Measurements from ENCODE around the gene ABTB1. TPM values are rescaled to one million over a fixed set of nuclear protein-coding genes. Genes with fewer than 3 reads are reported as not detected.

The ABTB1 gene
- total and polyA plus RNA-seq, 2 experiments from 2014 or later: 3.7 to 5.7 TPM

DNA sequence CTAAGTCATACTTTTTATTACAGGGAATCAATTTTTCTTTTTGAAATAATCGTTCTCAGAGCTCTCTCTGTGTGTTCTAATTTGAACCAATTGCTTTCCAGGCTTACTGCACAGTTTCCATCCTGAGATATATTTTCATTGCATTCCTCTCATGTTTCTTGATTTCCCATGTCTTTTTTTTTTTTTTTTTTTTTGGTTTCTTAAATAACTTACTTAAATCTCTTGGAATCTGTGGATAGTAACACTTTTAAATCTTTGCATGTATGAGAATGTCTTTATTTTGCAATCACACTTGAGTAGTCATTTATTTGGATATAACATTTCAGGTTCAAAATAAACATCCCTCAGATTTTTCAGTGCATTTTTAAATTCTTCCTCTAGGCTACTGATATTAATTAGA, 14.5 kb upstream of the ABTB1 start:
- Mint-ChIP-seq H3K36me3 (ENCODE audit: low read depth) (peaks cover 6% of the 10 kb centered on the region; the same call in 1 of the 3 replicates), H3K9me3 (no peaks in the 10 kb centered on the region), H3K4me3 (no peak overlapping the region), H3K4me1 (no peaks in the 10 kb centered on the region; the same call in 2 of the 3 replicates), H3K27ac (no peak overlapping the region; the same call in 1 of the 2 replicates), H3K27me3 (ENCODE audit: insufficient read depth, low read depth, poor library complexity) (no peaks in the 10 kb centered on the region)
- H2AFZ ChIP-seq: no peak overlapping the region
- H3K4me3 ChIP-seq: no peak overlapping the region
- H3K9me2 ChIP-seq (ENCODE audit: insufficient read depth): no peaks in the 10 kb centered on the region
- no peaks in the 10 kb centered on the region for H3K27me3 ChIP-seq (ENCODE audit: insufficient read depth)
- no peaks in the 10 kb centered on the region for H3F3A ChIP-seq (replicated peaks; ENCODE audit: low read depth)
- H4K20me1 ChIP-seq (replicated peaks; ENCODE audit: insufficient read depth): no peaks in the 10 kb centered on the region
- H3K27ac ChIP-seq (ENCODE audit: low read depth): no peak overlapping the region
- ATAC-seq: no peak
- DNase-seq (ENCODE audit: low spot score): no peak
- TF ChIP-seq CREB1 (CRISPR knock-in tag; IDR thresholded peaks at IDR 0.05; ENCODE audit: low read depth) (no peak), STAT1 (IDR thresholded peaks at IDR 0.05; ENCODE audit: unreplicated experiment) (no peak), EZH2 (IDR thresholded peaks at IDR 0.05; ENCODE audit: low read depth, unreplicated experiment) (no peak), JUNB (IDR thresholded peaks at IDR 0.05; ENCODE audit: unreplicated experiment) (no peak), EZH2phosphoT487 (IDR thresholded peaks at IDR 0.05; ENCODE audit: unreplicated experiment) (no peak), ZNF114 (CRISPR knock-in tag; IDR thresholded peaks at IDR 0.05) (no peak), NANOG (IDR thresholded peaks at IDR 0.05; ENCODE audit: borderline replicate concordance) (no peak), POLR2AphosphoS5 (IDR thresholded peaks at IDR 0.05; ENCODE audit: low read depth) (no peak), ZNF331 (CRISPR knock-in tag; IDR thresholded peaks at IDR 0.05; ENCODE audit: low read depth) (no peak)
- TF ChIP-seq, protein P1, sequence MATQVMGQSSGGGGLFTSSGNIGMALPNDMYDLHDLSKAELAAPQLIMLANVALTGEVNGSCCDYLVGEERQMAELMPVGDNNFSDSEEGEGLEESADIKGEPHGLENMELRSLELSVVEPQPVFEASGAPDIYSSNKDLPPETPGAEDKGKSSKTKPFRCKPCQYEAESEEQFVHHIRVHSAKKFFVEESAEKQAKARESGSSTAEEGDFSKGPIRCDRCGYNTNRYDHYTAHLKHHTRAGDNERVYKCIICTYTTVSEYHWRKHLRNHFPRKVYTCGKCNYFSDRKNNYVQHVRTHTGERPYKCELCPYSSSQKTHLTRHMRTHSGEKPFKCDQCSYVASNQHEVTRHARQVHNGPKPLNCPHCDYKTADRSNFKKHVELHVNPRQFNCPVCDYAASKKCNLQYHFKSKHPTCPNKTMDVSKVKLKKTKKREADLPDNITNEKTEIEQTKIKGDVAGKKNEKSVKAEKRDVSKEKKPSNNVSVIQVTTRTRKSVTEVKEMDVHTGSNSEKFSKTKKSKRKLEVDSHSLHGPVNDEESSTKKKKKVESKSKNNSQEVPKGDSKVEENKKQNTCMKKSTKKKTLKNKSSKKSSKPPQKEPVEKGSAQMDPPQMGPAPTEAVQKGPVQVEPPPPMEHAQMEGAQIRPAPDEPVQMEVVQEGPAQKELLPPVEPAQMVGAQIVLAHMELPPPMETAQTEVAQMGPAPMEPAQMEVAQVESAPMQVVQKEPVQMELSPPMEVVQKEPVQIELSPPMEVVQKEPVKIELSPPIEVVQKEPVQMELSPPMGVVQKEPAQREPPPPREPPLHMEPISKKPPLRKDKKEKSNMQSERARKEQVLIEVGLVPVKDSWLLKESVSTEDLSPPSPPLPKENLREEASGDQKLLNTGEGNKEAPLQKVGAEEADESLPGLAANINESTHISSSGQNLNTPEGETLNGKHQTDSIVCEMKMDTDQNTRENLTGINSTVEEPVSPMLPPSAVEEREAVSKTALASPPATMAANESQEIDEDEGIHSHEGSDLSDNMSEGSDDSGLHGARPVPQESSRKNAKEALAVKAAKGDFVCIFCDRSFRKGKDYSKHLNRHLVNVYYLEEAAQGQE (IDR thresholded peaks at IDR 0.05; ENCODE audit: unreplicated experiment): no peak
- TF ChIP-seq, protein P2, sequence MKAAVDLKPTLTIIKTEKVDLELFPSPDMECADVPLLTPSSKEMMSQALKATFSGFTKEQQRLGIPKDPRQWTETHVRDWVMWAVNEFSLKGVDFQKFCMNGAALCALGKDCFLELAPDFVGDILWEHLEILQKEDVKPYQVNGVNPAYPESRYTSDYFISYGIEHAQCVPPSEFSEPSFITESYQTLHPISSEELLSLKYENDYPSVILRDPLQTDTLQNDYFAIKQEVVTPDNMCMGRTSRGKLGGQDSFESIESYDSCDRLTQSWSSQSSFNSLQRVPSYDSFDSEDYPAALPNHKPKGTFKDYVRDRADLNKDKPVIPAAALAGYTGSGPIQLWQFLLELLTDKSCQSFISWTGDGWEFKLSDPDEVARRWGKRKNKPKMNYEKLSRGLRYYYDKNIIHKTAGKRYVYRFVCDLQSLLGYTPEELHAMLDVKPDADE (IDR thresholded peaks at IDR 0.05): no peak
- TF ChIP-seq, protein P3, sequence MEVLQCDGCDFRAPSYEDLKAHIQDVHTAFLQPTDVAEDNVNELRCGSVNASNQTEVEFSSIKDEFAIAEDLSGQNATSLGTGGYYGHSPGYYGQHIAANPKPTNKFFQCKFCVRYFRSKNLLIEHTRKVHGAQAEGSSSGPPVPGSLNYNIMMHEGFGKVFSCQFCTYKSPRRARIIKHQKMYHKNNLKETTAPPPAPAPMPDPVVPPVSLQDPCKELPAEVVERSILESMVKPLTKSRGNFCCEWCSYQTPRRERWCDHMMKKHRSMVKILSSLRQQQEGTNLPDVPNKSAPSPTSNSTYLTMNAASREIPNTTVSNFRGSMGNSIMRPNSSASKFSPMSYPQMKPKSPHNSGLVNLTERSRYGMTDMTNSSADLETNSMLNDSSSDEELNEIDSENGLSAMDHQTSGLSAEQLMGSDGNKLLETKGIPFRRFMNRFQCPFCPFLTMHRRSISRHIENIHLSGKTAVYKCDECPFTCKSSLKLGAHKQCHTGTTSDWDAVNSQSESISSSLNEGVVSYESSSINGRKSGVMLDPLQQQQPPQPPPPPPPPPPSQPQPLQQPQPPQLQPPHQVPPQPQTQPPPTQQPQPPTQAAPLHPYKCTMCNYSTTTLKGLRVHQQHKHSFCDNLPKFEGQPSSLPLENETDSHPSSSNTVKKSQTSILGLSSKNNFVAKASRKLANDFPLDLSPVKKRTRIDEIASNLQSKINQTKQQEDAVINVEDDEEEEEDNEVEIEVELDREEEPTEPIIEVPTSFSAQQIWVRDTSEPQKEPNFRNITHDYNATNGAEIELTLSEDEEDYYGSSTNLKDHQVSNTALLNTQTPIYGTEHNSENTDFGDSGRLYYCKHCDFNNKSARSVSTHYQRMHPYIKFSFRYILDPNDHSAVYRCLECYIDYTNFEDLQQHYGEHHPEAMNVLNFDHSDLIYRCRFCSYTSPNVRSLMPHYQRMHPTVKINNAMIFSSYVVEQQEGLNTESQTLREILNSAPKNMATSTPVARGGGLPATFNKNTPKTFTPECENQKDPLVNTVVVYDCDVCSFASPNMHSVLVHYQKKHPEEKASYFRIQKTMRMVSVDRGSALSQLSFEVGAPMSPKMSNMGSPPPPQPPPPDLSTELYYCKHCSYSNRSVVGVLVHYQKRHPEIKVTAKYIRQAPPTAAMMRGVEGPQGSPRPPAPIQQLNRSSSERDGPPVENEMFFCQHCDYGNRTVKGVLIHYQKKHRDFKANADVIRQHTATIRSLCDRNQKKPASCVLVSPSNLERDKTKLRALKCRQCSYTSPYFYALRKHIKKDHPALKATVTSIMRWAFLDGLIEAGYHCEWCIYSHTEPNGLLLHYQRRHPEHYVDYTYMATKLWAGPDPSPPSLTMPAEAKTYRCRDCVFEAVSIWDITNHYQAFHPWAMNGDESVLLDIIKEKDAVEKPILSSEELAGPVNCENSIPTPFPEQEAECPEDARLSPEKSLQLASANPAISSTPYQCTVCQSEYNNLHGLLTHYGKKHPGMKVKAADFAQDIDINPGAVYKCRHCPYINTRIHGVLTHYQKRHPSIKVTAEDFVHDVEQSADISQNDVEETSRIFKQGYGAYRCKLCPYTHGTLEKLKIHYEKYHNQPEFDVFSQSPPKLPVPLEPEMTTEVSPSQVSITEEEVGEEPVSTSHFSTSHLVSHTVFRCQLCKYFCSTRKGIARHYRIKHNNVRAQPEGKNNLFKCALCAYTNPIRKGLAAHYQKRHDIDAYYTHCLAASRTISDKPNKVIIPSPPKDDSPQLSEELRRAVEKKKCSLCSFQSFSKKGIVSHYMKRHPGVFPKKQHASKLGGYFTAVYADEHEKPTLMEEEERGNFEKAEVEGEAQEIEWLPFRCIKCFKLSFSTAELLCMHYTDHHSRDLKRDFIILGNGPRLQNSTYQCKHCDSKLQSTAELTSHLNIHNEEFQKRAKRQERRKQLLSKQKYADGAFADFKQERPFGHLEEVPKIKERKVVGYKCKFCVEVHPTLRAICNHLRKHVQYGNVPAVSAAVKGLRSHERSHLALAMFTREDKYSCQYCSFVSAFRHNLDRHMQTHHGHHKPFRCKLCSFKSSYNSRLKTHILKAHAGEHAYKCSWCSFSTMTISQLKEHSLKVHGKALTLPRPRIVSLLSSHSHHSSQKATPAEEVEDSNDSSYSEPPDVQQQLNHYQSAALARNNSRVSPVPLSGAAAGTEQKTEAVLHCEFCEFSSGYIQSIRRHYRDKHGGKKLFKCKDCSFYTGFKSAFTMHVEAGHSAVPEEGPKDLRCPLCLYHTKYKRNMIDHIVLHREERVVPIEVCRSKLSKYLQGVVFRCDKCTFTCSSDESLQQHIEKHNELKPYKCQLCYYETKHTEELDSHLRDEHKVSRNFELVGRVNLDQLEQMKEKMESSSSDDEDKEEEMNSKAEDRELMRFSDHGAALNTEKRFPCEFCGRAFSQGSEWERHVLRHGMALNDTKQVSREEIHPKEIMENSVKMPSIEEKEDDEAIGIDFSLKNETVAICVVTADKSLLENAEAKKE (CRISPR knock-in tag; IDR thresholded peaks at IDR 0.05): no peak
- TF ChIP-seq, protein P4, sequence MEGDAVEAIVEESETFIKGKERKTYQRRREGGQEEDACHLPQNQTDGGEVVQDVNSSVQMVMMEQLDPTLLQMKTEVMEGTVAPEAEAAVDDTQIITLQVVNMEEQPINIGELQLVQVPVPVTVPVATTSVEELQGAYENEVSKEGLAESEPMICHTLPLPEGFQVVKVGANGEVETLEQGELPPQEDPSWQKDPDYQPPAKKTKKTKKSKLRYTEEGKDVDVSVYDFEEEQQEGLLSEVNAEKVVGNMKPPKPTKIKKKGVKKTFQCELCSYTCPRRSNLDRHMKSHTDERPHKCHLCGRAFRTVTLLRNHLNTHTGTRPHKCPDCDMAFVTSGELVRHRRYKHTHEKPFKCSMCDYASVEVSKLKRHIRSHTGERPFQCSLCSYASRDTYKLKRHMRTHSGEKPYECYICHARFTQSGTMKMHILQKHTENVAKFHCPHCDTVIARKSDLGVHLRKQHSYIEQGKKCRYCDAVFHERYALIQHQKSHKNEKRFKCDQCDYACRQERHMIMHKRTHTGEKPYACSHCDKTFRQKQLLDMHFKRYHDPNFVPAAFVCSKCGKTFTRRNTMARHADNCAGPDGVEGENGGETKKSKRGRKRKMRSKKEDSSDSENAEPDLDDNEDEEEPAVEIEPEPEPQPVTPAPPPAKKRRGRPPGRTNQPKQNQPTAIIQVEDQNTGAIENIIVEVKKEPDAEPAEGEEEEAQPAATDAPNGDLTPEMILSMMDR (conservative IDR thresholded peaks at IDR 0.05; ENCODE audit: low read depth in 2 of 2): no peak
- H3K4me1 ChIP-seq (ENCODE audit: insufficient read depth): no peaks in the 10 kb centered on the region; the same call in 1 of the 2 replicates
- no peaks in the 10 kb centered on the region for H3K79me2 ChIP-seq (replicated peaks; ENCODE audit: insufficient read depth)
- no peak overlapping the region for H3K4me2 ChIP-seq
- H3K36me3 ChIP-seq (ENCODE audit: insufficient read depth): no peaks in the 10 kb centered on the region; the same call in 1 of the 2 replicates
